COLO668 (cell line): Measurements from ENCODE around the gene CASP7.

Source experiments
- DNase-seq: peaks from one replicate; lab custom pipeline; 2025; ENCODE audit not compliant: unreplicated experiment; lab: John Stamatoyannopoulos, UW

Gene CASP7

GRCh38 chr10:113711142-113711541, 31.4 kb downstream of the CASP7 start:
- DNase-seq, result no peak

DNA sequence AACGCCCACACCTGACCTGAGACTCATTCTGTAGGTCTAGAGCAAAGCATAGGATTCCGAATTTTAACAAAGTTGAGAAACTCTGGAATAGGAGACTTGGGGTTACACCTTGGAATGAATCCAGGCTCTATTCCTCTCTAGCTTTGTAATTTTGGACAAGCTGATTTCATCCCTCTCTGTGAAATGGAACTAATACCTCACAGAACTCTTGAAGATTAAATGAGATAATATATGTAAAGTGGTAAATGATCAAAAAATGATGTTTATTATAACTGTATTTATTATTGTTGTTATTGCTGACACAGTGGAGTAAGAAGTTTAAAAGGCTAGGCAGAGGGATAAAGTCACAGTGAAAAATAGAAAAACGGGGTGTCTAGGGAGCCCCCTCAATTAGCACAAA, 32.3 kb downstream of the CASP7 start:
- DNase-seq, result no peak

- no peak for DNase-seq
Observed at GRCh38 chr10:113712755-113713639, 33.3 kb downstream of the CASP7 start.

- DNase-seq, result no peak
Observed at GRCh38 chr10:113713640-113713982, 33.9 kb downstream of the CASP7 start.

- DNase-seq, result no peak
Observed at GRCh38 chr10:113716109-113716910, 36.6 kb downstream of the CASP7 start.

- no peak for DNase-seq
Observed at GRCh38 chr10:113718969-113719822, 39.5 kb downstream of the CASP7 start.

- DNase-seq, result peak; percentile 28
Observed at GRCh38 chr10:113720386-113720785, 40.7 kb downstream of the CASP7 start.

DNA sequence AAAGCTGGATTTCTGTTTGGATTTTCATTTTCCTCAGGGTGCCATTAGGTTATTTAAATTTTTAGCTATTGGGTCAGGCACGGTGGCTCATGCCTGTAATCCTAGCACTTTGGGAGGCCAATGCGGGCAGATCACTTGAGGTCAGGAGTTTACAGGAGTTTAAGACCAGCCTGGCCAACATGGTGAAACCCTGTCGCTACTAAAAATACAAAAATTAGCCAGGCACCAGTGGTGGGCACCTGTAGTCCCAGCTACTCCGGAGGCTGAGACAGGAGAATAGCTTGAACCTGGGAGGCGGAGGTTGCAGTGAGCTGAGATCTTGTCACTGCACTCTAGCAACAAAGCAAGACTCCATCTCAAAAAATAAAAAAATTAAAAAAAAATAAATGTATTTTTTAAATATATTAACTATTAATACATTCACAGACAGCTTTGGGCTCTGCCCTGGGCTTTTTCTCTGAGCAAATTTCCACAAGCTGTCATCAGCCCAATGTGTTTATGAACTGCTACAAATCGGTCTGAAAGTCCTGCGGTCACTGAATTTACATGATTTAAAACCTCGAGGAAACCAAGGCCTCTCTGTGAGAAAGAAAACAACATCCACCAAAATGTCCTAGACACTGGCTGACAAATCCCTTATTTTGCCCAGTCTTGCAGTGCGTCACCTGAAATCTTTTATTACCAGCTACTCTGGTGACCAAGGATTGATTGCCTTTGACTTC, 52.6 kb downstream of the CASP7 start:
- DNase-seq, result no peak

GRCh38 chr10:113732966-113733365, 53.3 kb downstream of the CASP7 start:
- no peak for DNase-seq

- no peak for DNase-seq
Observed at GRCh38 chr10:113733635-113734034, 53.9 kb downstream of the CASP7 start.

DNA sequence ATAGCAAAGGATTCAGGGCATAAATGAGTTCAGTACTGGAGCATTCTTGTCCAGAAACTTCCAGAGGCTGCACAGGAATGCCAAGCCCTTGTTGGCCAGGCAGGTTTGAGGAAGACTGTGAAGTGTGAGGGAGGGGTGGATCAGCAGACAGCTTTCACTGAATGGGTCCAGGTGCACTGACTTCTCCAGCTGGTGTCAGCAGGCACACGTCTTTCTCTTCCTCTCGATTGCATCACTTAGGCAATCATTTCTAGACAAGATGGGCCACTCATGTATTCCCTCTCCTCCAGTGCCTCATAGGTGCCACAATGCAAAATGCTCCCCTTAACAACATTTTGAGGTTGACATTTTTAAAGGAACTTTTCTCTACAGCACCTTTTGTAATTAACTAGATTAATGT, 56.2 kb downstream of the CASP7 start:
- DNase-seq, result peak; percentile 21

DNA sequence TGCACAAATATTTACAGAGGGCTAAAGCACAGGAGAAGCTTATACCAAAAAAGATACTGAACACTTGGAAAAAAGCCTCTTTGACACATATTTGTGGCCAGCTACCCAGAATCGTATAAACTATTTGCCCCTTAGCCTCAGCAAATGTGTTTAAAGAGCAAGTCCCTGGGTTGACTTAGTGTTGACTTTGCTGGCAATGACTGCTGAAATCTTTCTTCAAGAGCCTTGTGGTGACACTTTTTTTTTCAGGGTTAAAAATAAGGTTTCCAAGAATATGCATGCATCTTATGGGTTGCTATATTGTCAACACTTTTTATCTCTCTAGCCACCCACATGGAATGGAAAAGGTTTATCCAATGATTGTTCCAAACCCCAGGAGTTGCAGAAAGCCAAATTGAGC, 56.9 kb downstream of the CASP7 start:
- no peak for DNase-seq

DNA sequence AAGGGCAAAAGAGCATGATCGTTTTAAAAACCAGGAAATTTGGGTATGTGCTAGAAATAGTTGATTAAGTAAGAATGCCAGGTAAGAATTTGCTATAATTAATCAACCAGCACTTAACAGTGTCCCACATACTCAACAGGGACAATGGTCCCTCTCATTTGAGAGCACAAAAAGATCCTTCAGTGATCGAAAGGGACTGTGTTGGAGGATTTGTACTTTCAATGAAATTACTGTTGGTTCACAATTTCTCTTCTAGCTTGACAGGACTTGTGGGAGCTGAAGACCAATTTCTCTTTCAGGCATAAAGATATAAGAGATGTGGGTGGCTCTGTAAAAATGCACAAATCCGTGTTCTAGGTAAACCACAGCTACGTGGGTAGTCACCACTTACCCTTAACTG, 59.3 kb downstream of the CASP7 start:
- DNase-seq, result no peak

GRCh38 chr10:113739577-113739976, 59.9 kb downstream of the CASP7 start:
- DNase-seq, result no peak

GRCh38 chr10:113740850-113741249, 61.1 kb downstream of the CASP7 start:
- no peak for DNase-seq

- no peak for DNase-seq
Observed at GRCh38 chr10:113742466-113742865, 62.8 kb downstream of the CASP7 start.

GRCh38 chr10:113743594-113743993, 63.9 kb downstream of the CASP7 start:
- no peak for DNase-seq

GRCh38 chr10:113745374-113745773, 65.7 kb downstream of the CASP7 start:
- no peak for DNase-seq

- no peak for DNase-seq
Observed at GRCh38 chr10:113746217-113746957, 66.7 kb downstream of the CASP7 start.

- DNase-seq, result peak; percentile 4
Observed at GRCh38 chr10:113751181-113751732, 71.5 kb downstream of the CASP7 start, which contains the start of gene PLEKHS1. Gene PLEKHS1, plus strand, starts transcription at chr10:113751682. Its CDS starts 3,596 bp downstream, at chr10:113755278.
